Kidney (tissue), 14 donors: ENCODE measurements around the gene PCNX1. TPM values are rescaled to one million over a fixed set of nuclear protein-coding genes. Genes with fewer than 3 reads are reported as not detected.

Source experiments
- DNase-seq, 5 donors: peaks; one replicate each; pipeline ENCODE4 v3.0.0-alpha.2; 2013 to 2020
- FAIRE-seq: peaks from 2 replicates; lab custom pipeline; 2012; peaks lifted over from hg19 to GRCh38; lab: Jason Lieb, UNC
- H3K27ac ChIP-seq, 2 donors: one replicate each; pipeline ENCODE4 v1.7.0; 2013; ENCODE audit warnings: low read depth in 2 of 2, low read length in 2 of 2, inconsistent platforms in 1 of 2
- H3K27me3 ChIP-seq: one replicate; pipeline ENCODE4 v1.7.1; 2013; ENCODE audit warnings: low read length, inconsistent platforms; ENCODE audit not compliant: control insufficient read depth, insufficient read depth
- H3K36me3 ChIP-seq, 3 donors: one replicate each; pipeline versions ENCODE4 v1.7.0 to v1.7.1; 2013; ENCODE audit warnings: low read length in 3 of 3, control low read depth in 1 of 3, inconsistent platforms in 1 of 3; ENCODE audit not compliant: insufficient read depth in 3 of 3, control insufficient read depth in 2 of 3
- H3K4me1 ChIP-seq, 3 donors: one replicate each; pipeline versions ENCODE4 v1.7.0 to v1.7.1; 2013; ENCODE audit warnings: low read length in 3 of 3, inconsistent platforms in 1 of 3, low read depth in 1 of 3; ENCODE audit not compliant: control insufficient read depth in 2 of 3, insufficient read depth in 2 of 3
- H3K4me3 ChIP-seq, 3 donors: one replicate each; pipeline versions ENCODE4 v1.7.0 to v1.8.1; 2013; ENCODE audit warnings: low read length in 3 of 3, control low read depth in 1 of 3, inconsistent platforms in 1 of 3
- H3K9ac ChIP-seq, 3 donors: one replicate each; pipeline versions ENCODE4 v1.7.0 to v1.7.1; 2013; ENCODE audit warnings: low read length in 3 of 3, control low read depth in 1 of 3, inconsistent platforms in 1 of 3
- H3K9me3 ChIP-seq, 3 donors: one replicate each; pipeline versions ENCODE4 v1.7.0 to v1.7.1; 2013; ENCODE audit warnings: low read length in 3 of 3, control low read depth in 1 of 3, inconsistent platforms in 1 of 3; ENCODE audit not compliant: control insufficient read depth in 2 of 3, insufficient read depth in 1 of 3
- CTCF ChIP-seq: IDR thresholded peaks from 3 replicates; pipeline ENCODE4 v1.5.1; 2012; ENCODE audit warnings: mild to moderate bottlenecking, moderate library complexity, borderline replicate concordance; ENCODE audit not compliant: insufficient read depth; ENCODE audit errors: extremely low read depth
- intact Hi-C: fragments of 100-400 bp; cut with DNase I; formaldehyde crosslinking; loops from one replicate; pipeline ENCODE4 v1.11.1; 2022
- polyA plus RNA-seq: library from polyadenylated mRNA; stranded (reverse); fragments of 350-450 nt; fragmentation: Illumina TruSeq; extraction: RNeasy Lipid Tissue Mini Kit (QIAGEN cat#74804); gene quantifications from one replicate; pipeline ENCODE4 v1.2.3, GENCODE V29; 2014; ENCODE audit warnings: low read depth, low replicate concordance; ENCODE audit not compliant: insufficient read depth
- total RNA-seq: library from RNA; stranded (reverse); fragmentation: NEBNext Ultra II Directional; extraction: Animal tissue kit (Norgen Biotek cat#: 25700); gene quantifications from one replicate; pipeline ENCODE4 v1.2.1, GENCODE V29; 2021
- donor health status: control.
- donor health status: control.
- donor health status: control.
- donor health status: control.
- donor health status: control.
- donor health status: DM: yes; HTN: yes; CAD: no.
- donor health status: Normal renal cell carcinoma (clear cell type).

Gene PCNX1
- total and polyA plus RNA-seq, 2 donors from 2014 or later = 16.2 to 55.2 TPM

- no peak for TF ChIP-seq CTCF
- FAIRE-seq (no peak), DNase-seq (peak in 2 of 5 donors; percentile 19 to 22)
- Histone ChIP-seq H3K36me3 (no peaks in the 10 kb centered on the region), H3K27me3 (no peaks in the 10 kb centered on the region), H3K4me3 (no peak overlapping the region), H3K4me1 (peaks cover 0 to 15% (median 0%) of the 10 kb centered on the region in 3 donors), H3K9me3 (no peaks in the 10 kb centered on the region), H3K9ac (no peak overlapping the region), H3K27ac (peak overlapping the region; percentile 68 to 77)
- intact Hi-C loops = no loop called here
These were observed 210.8 kb downstream of the PCNX1 start for GRCh38 chr14:71117839-71118743.

- FAIRE-seq = no peak
- H3K27me3 ChIP-seq = no peaks in the 10 kb centered on the region
- H3K4me3 ChIP-seq = no peak overlapping the region
- no peak for DNase-seq
- no peaks in the 10 kb centered on the region for H3K36me3 ChIP-seq
- H3K27ac ChIP-seq = peak overlapping the region in 1 of 2 donors; percentile 77
- intact Hi-C loops = no loop called here
- peaks cover 0 to 15% (median 0%) of the 10 kb centered on the region in 3 donors for H3K4me1 ChIP-seq
- no peaks in the 10 kb centered on the region for H3K9me3 ChIP-seq
- TF ChIP-seq CTCF = no peak
- no peak overlapping the region for H3K9ac ChIP-seq
These were observed 211.8 kb downstream of the PCNX1 start for GRCh38 chr14:71119075-71119474.

GRCh38 chr14:71119832-71120231 is 212.6 kb downstream of the PCNX1 start:
- TF ChIP-seq CTCF = no peak
- peaks cover 0 to 15% (median 0%) of the 10 kb centered on the region in 3 donors for H3K4me1 ChIP-seq
- no peak overlapping the region for H3K9ac ChIP-seq
- H3K4me3 ChIP-seq = no peak overlapping the region
- no peak for DNase-seq
- H3K9me3 ChIP-seq = no peaks in the 10 kb centered on the region
- H3K27me3 ChIP-seq = no peaks in the 10 kb centered on the region
- intact Hi-C loops = no loop called here
- H3K36me3 ChIP-seq = no peaks in the 10 kb centered on the region
- H3K27ac ChIP-seq = no peak overlapping the region
- FAIRE-seq = no peak
